Caco-2 (cell line): ENCODE measurements around the gene ZNF556. TPM values are rescaled to one million over a fixed set of nuclear protein-coding genes. Genes with fewer than 3 reads are reported as not detected.

ENCODE experiments used
- BruUV-seq: library from RNA; stranded (reverse); fragments of 400-500 nt; replicated peaks from 2 replicates; lab custom pipeline; 2021; lab: Mats Ljungman, UMichigan
- CTCF ChIA-PET: fragments of 300-600 bp; sonication (Branson Sonifier 250); formaldehyde crosslinking; loops from one replicate; lab custom pipeline; 2022; ENCODE audit warnings: antibody characterized with exemption; lab: Charles Lee
- POLR2A ChIA-PET: fragments of 300-600 bp; sonication (Branson Sonifier 250); formaldehyde crosslinking; loops from one replicate; lab custom pipeline; 2022; ENCODE audit warnings: antibody characterized with exemption; lab: Charles Lee
- DNase-seq, 2 experiments: peaks; one replicate each; pipeline versions ENCODE4 v3.0.0 to v3.0.0-alpha.2; 2020 to 2022
- H3K27me3 ChIP-seq: replicated peaks from 2 replicates; pipeline ENCODE4 v1.6.0; 2011; ENCODE audit warnings: low read length; ENCODE audit not compliant: control insufficient read depth, insufficient read depth
- H3K36me3 ChIP-seq: 2 replicates; pipeline ENCODE4 v1.5.1; 2011; ENCODE audit warnings: low read length; ENCODE audit not compliant: control insufficient read depth, insufficient read depth
- H3K4me1 ChIP-seq: fragments of 250-450 bp; sonication (Bioruptor Pico); 2 replicates; pipeline ENCODE4 v1.5.1; 2020; ENCODE audit warnings: mild to moderate bottlenecking
- H3K4me3 ChIP-seq: 2 replicates; pipeline ENCODE4 v1.5.1; 2011; ENCODE audit warnings: low read depth, mild to moderate bottlenecking, control low read depth, low read length
- H3K9me3 ChIP-seq: fragments of 250-450 bp; sonication (Bioruptor Pico); 2 replicates; pipeline ENCODE4 v1.5.1; 2020; ENCODE audit warnings: mild to moderate bottlenecking, moderate library complexity
- H3K27ac Mint-ChIP-seq: one replicate; pipeline ENCODE4 v1.8.0; 2022; ENCODE audit warnings: mixed read lengths; ENCODE audit not compliant: unreplicated experiment
- H3K27me3 Mint-ChIP-seq: one replicate; pipeline ENCODE4 v1.8.0; 2022; ENCODE audit warnings: mixed read lengths; ENCODE audit not compliant: insufficient read depth, unreplicated experiment
- H3K36me3 Mint-ChIP-seq: one replicate; pipeline ENCODE4 v1.8.0; 2022; ENCODE audit warnings: mild to moderate bottlenecking, mixed read lengths; ENCODE audit not compliant: insufficient read depth, unreplicated experiment
- H3K4me1 Mint-ChIP-seq: one replicate; pipeline ENCODE4 v1.8.0; 2022; ENCODE audit warnings: low read depth, mixed read lengths; ENCODE audit not compliant: unreplicated experiment
- H3K4me3 Mint-ChIP-seq: one replicate; pipeline ENCODE4 v1.8.0; 2022; ENCODE audit warnings: mild to moderate bottlenecking, moderate library complexity, mixed read lengths; ENCODE audit not compliant: unreplicated experiment
- H3K9me3 Mint-ChIP-seq: one replicate; pipeline ENCODE4 v1.8.0; 2022; ENCODE audit warnings: mixed read lengths; ENCODE audit not compliant: unreplicated experiment
- CTCF ChIP-seq, 2 experiments: fragments of 200-600 bp in 1 of 2; IDR thresholded peaks; 1 replicate in 1 of 2; 2 replicates in 1 of 2; pipeline versions ENCODE4 v1.5.1 to v1.8.0; 2011 to 2022; ENCODE audit warnings: antibody characterized with exemption in 1 of 2, control low read depth in 1 of 2, inconsistent platforms in 1 of 2, low read depth in 1 of 2, low read length in 1 of 2, mild to moderate bottlenecking in 1 of 2, moderate library complexity in 1 of 2; ENCODE audit not compliant: insufficient read depth in 1 of 2, severe bottlenecking in 1 of 2, unreplicated experiment in 1 of 2
- intact Hi-C: fragments of 100-400 bp; cut with micrococcal nuclease; formaldehyde crosslinking; loops from one replicate; pipeline ENCODE4 v1.10.0; 2022; ENCODE audit not compliant: unreplicated experiment
- total RNA-seq: library from RNA; stranded (reverse); gene quantifications from 2 replicates; pipeline ENCODE4 v1.2.3, GENCODE V29; 2022

The ZNF556 gene
- total RNA-seq, 1 experiment from 2014 or later: 0.57 TPM

DNA sequence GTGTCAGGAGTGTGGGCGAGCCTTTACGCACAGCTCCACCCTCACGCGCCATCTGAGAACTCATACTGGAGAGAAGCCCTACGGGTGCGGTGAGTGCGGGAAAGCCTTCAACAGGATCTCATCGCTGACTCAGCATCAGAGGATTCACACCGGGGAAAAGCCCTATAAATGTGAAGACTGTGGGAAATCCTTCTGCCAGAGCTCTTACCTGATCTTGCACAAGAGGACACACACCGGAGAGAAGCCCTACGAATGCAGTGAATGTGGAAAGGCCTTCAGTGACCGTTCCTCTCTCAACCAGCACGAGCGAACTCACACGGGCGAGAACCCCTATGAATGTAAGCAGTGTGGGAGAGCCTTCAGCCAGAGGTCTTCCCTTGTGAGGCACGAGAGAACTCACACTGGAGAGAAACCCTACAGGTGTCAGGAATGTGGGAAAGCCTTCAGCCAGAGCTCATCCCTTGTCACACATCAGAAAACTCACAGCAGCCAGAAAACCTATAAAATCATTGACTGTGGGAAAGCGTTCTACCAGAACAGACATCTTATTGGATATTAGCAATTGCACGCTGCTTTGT lies 32.8 kb upstream of the ZNF556 start:
- no peaks in the 10 kb centered on the region for H3K4me1 Mint-ChIP-seq
- Histone ChIP-seq H3K27me3 (no peaks in the 10 kb centered on the region), H3K4me3 (no peak overlapping the region), H3K4me1 (no peaks in the 10 kb centered on the region), H3K36me3 (no peaks in the 10 kb centered on the region), H3K9me3 (peaks cover 17% of the 10 kb centered on the region)
- H3K9me3 Mint-ChIP-seq: peaks cover 16% of the 10 kb centered on the region
- TF ChIP-seq CTCF (IDR thresholded peaks at IDR 0.05; ENCODE audit: insufficient read depth in 1 of 2, low read depth in 1 of 2, low read length in 1 of 2, severe bottlenecking in 1 of 2, unreplicated experiment in 1 of 2): no peak
- ChIA-PET CTCF (no interaction called here), POLR2A (no interaction called here)
- DNase-seq: no peak
- no peak overlapping the region for H3K4me3 Mint-ChIP-seq
- no TSS peak for BruUV-seq
- H3K27ac Mint-ChIP-seq: no peak overlapping the region
- peaks cover 25% of the 10 kb centered on the region for H3K36me3 Mint-ChIP-seq
- no peaks in the 10 kb centered on the region for H3K27me3 Mint-ChIP-seq
- intact Hi-C loops: no loop called here

DNA sequence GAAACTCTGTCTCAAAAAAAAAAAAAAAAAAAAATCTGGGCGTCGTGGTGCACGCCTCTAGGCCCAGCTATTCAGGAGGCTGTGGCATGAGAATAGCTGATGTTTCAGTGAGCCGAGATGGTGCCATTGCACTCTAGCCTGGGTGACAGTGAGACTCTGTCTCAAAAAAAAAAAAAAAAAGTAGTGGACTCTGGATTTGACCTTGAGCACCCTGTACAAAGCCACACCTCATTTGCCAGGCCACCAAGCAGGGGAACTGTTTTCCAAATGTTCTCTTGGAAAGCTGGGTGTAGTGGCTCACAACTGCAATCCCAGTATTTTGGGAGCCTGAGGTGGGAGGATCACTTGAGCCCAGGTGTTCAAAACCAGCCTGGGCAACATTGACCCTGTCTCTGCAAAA lies 29.7 kb upstream of the ZNF556 start:
- no peak overlapping the region for H3K4me3 Mint-ChIP-seq
- DNase-seq: no peak
- BruUV-seq: no TSS peak
- H3K27ac Mint-ChIP-seq: no peak overlapping the region
- no peak overlapping the region for H3K4me3 ChIP-seq
- peaks cover 26% of the 10 kb centered on the region for H3K9me3 ChIP-seq
- H3K4me1 ChIP-seq: no peaks in the 10 kb centered on the region
- H3K36me3 ChIP-seq: no peaks in the 10 kb centered on the region
- TF ChIP-seq CTCF (IDR thresholded peaks at IDR 0.05; ENCODE audit: insufficient read depth in 1 of 2, low read depth in 1 of 2, low read length in 1 of 2, severe bottlenecking in 1 of 2, unreplicated experiment in 1 of 2): no peak
- H3K27me3 ChIP-seq: no peaks in the 10 kb centered on the region
- intact Hi-C loops: no loop called here
- H3K4me1 Mint-ChIP-seq: peaks cover 3% of the 10 kb centered on the region
- H3K27me3 Mint-ChIP-seq: no peaks in the 10 kb centered on the region
- peaks cover 15% of the 10 kb centered on the region for H3K9me3 Mint-ChIP-seq
- CTCF ChIA-PET: no interaction called here
- POLR2A ChIA-PET: no interaction called here
- H3K36me3 Mint-ChIP-seq: peaks cover 42% of the 10 kb centered on the region

GRCh38 chr19:2840794-2841791 lies 26.0 kb upstream of the ZNF556 start, which contains the start of gene ZNF555:
Gene ZNF555 (plus strand): TSS chr19:2841475. CDS start chr19:2841573, 98 bp downstream.
- DNase-seq: peak; percentile 98 to 99
- ChIA-PET CTCF (interaction anchor here (0.5 to 1.2 kb wide), 9 partner anchors 9 to 1060 kb away, joined by 3 to 10 read pairs (median 3); partner anchors contain the start of gene ZNF57), POLR2A (interaction anchor here (0.7 to 1.2 kb wide), 2 partner anchors 26 to 1897 kb away, joined by 3 to 7 read pairs; partner anchors contain the start of gene ZNF556)
- H3K4me1 Mint-ChIP-seq: peaks cover 6% of the 10 kb centered on the region
- Histone ChIP-seq H3K27me3 (no peaks in the 10 kb centered on the region), H3K36me3 (no peaks in the 10 kb centered on the region), H3K9me3 (peaks cover 13% of the 10 kb centered on the region; the same call in 1 of the 2 replicates), H3K4me1 (no peaks in the 10 kb centered on the region), H3K4me3 (peak within 1 kb of the TSS; percentile 90)
- peaks cover 36% of the 10 kb centered on the region for H3K36me3 Mint-ChIP-seq
- peak within 1 kb of the TSS; percentile 85 for H3K4me3 Mint-ChIP-seq
- peak; percentile 56 to 61 for TF ChIP-seq CTCF (IDR thresholded peaks at IDR 0.05; ENCODE audit: insufficient read depth in 1 of 2, low read depth in 1 of 2, low read length in 1 of 2, severe bottlenecking in 1 of 2, unreplicated experiment in 1 of 2)
- no peaks in the 10 kb centered on the region for H3K27me3 Mint-ChIP-seq
- H3K27ac Mint-ChIP-seq: peak within 1 kb of the TSS; percentile 93
- intact Hi-C loops: loop anchor here (1.0 to 2.0 kb wide), 2 partner anchors 22 to 58 kb away; partner anchors contain the start of genes SGTA and ZNF554
- H3K9me3 Mint-ChIP-seq: no peaks in the 10 kb centered on the region
- no TSS peak for BruUV-seq
